ENCODE data around the gene FAM8A1. TPM values are rescaled to one million over a fixed set of nuclear protein-coding genes. Genes with fewer than 3 reads are reported as not detected.

Gene FAM8A1
- total and polyA plus RNA-seq, 9 of the 15 experiments (the other 6 are each of a cell fraction or from before 2014, with no cell fraction given): 4.9 to 23.6 (median 14.2) TPM

DNA sequence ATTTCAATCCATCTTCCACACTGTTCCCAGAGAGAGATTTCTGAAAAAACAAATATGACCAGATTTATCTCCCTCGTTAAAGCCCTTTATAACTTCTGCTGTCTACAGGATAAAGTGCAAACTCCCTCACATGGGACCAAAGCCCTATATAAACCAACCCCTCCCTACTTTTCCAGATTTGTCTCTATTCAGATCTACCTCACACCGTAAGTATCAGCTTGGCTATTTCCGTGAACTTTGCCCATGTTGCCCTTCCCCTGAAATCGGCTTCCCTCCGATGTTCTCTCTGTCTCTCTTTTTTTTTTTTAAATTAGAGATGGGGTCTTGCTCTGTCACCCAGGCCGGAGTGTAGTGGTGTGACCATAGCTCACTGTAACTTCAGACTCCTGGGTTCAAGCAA, 12.1 kb upstream of the FAM8A1 start (continued):
- TF ChIP-seq ZNF354B (CRISPR knock-in tag; IDR thresholded peaks at IDR 0.05): no peak
- no peak for TF ChIP-seq OTX1 (CRISPR knock-in tag; IDR thresholded peaks at IDR 0.05)
- no peak for TF ChIP-seq NFATC3 (IDR thresholded peaks at IDR 0.05)
- TF ChIP-seq, protein P1, sequence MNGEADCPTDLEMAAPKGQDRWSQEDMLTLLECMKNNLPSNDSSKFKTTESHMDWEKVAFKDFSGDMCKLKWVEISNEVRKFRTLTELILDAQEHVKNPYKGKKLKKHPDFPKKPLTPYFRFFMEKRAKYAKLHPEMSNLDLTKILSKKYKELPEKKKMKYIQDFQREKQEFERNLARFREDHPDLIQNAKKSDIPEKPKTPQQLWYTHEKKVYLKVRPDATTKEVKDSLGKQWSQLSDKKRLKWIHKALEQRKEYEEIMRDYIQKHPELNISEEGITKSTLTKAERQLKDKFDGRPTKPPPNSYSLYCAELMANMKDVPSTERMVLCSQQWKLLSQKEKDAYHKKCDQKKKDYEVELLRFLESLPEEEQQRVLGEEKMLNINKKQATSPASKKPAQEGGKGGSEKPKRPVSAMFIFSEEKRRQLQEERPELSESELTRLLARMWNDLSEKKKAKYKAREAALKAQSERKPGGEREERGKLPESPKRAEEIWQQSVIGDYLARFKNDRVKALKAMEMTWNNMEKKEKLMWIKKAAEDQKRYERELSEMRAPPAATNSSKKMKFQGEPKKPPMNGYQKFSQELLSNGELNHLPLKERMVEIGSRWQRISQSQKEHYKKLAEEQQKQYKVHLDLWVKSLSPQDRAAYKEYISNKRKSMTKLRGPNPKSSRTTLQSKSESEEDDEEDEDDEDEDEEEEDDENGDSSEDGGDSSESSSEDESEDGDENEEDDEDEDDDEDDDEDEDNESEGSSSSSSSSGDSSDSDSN (IDR thresholded peaks at IDR 0.05; ENCODE audit: borderline replicate concordance in 1 of 2, low read depth in 2 of 2, low read length in 2 of 2): no peak
- no peak for TF ChIP-seq ESRRB (CRISPR knock-in tag; IDR thresholded peaks at IDR 0.05; ENCODE audit: borderline replicate concordance)
- TF ChIP-seq, protein P2, sequence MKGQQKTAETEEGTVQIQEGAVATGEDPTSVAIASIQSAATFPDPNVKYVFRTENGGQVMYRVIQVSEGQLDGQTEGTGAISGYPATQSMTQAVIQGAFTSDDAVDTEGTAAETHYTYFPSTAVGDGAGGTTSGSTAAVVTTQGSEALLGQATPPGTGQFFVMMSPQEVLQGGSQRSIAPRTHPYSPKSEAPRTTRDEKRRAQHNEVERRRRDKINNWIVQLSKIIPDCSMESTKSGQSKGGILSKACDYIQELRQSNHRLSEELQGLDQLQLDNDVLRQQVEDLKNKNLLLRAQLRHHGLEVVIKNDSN (CRISPR knock-in tag; IDR thresholded peaks at IDR 0.05): no peak
- TF ChIP-seq, protein P3, sequence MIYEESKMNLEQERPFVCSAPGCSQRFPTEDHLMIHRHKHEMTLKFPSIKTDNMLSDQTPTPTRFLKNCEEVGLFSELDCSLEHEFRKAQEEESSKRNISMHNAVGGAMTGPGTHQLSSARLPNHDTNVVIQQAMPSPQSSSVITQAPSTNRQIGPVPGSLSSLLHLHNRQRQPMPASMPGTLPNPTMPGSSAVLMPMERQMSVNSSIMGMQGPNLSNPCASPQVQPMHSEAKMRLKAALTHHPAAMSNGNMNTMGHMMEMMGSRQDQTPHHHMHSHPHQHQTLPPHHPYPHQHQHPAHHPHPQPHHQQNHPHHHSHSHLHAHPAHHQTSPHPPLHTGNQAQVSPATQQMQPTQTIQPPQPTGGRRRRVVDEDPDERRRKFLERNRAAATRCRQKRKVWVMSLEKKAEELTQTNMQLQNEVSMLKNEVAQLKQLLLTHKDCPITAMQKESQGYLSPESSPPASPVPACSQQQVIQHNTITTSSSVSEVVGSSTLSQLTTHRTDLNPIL (CRISPR knock-in tag; IDR thresholded peaks at IDR 0.05): no peak

All from K562 (cell line).